GM12878 (cell line): ENCODE data around the gene OR51B6. TPM values are rescaled to one million over a fixed set of nuclear protein-coding genes. Genes with fewer than 3 reads are reported as not detected.

Source experiments
- ATAC-seq: fragments of 200-7000 bp; cut with Tn5 transposase; 3 replicates; pipeline ENCODE4 v1.9.1; 2020; ENCODE audit warnings: mild to moderate bottlenecking, moderate library complexity
- BruUV-seq: library from RNA; stranded (reverse); fragments of 400-500 nt; replicated peaks from 2 replicates; lab custom pipeline; 2021; lab: Mats Ljungman, UMichigan
- CTCF ChIA-PET: fragments of 300-600 bp; sonication (Branson Sonifier 250); formaldehyde crosslinking; extraction: SDS; loops from one replicate; lab custom pipeline; 2021; ENCODE audit warnings: inconsistent platforms; lab: Yijun Ruan, JAX
- POLR2A ChIA-PET: fragments of 350-600 bp; formaldehyde crosslinking; extraction: SDS; loops from one replicate; lab custom pipeline; 2021; ENCODE audit warnings: inconsistent platforms; lab: Charles Lee
- RAD21 ChIA-PET: fragments of 300-600 bp; sonication (Branson Sonifier 250); formaldehyde crosslinking; loops from one replicate; lab custom pipeline; 2023; ENCODE audit warnings: antibody characterized with exemption; ENCODE audit not compliant: unreplicated experiment; lab: Charles Lee
- SMC1A ChIA-PET: fragments of 300-600 bp; sonication (Branson Sonifier 250); formaldehyde crosslinking; loops from one replicate; lab custom pipeline; 2023; ENCODE audit not compliant: unreplicated experiment, uncharacterized antibody; lab: Charles Lee
- DNase-seq: peaks from one replicate; pipeline ENCODE4 v3.0.0-alpha.2; 2011; ENCODE audit warnings: low read depth, low spot score
- FAIRE-seq: peaks from 3 replicates; lab custom pipeline; 2011; peaks lifted over from hg19 to GRCh38; lab: Jason Lieb, UNC
- H2AFZ ChIP-seq: 2 replicates; pipeline ENCODE4 v1.6.0; 2011; ENCODE audit warnings: low read depth, low read length, control low read depth; ENCODE audit not compliant: control insufficient read depth
- H3K27ac ChIP-seq: 2 replicates; pipeline ENCODE4 v1.5.1; 2011; ENCODE audit warnings: control low read depth; ENCODE audit not compliant: control insufficient read depth, insufficient read depth
- H3K27me3 ChIP-seq, 2 experiments: replicated peaks in 1 of 2; 2 replicates each; pipeline versions ENCODE4 v1.6.0 to v1.6.1; 2011; ENCODE audit warnings: low read length in 1 of 2; ENCODE audit not compliant: control insufficient read depth in 2 of 2, insufficient read depth in 2 of 2
- H3K36me3 ChIP-seq, 2 experiments: 2 replicates each; pipeline ENCODE4 v1.5.1; 2011; ENCODE audit warnings: low read length in 1 of 2; ENCODE audit not compliant: control insufficient read depth in 2 of 2, insufficient read depth in 2 of 2
- H3K4me1 ChIP-seq: 2 replicates; pipeline ENCODE4 v1.6.1; 2011; ENCODE audit warnings: mild to moderate bottlenecking, low read length, moderate library complexity, mixed read lengths; ENCODE audit not compliant: control insufficient read depth, insufficient read depth
- H3K4me2 ChIP-seq: 2 replicates; pipeline ENCODE4 v1.6.0; 2011; ENCODE audit warnings: control low read depth; ENCODE audit not compliant: control insufficient read depth, insufficient read depth
- H3K4me3 ChIP-seq: fragments of 200-600 bp; sonication (generic); 2 replicates; pipeline ENCODE4 v1.5.1; 2016
- H3K79me2 ChIP-seq: 2 replicates; pipeline ENCODE4 v1.6.0; 2011; ENCODE audit warnings: low read length; ENCODE audit not compliant: control insufficient read depth, insufficient read depth
- H3K9ac ChIP-seq: 2 replicates; pipeline ENCODE4 v1.8.0; 2011; ENCODE audit warnings: low read length, control low read depth, mixed read lengths; ENCODE audit not compliant: control insufficient read depth, insufficient read depth
- H3K9me3 ChIP-seq: replicated peaks from 3 replicates; pipeline ENCODE4 v1.5.1; 2011; ENCODE audit warnings: mild to moderate bottlenecking, low read length; ENCODE audit not compliant: control insufficient read depth, insufficient read depth
- H4K20me1 ChIP-seq: 2 replicates; pipeline ENCODE4 v1.6.0; 2011; ENCODE audit not compliant: control insufficient read depth, insufficient read depth
- BRCA1 ChIP-seq: IDR thresholded peaks from 2 replicates; pipeline ENCODE4 v1.6.1; 2011; ENCODE audit warnings: low read depth, low read length, improper control_type of control experiment
- MEF2B ChIP-seq: fragments of 450-650 bp; IDR thresholded peaks from 2 replicates; pipeline ENCODE4 v1.6.1; 2018; ENCODE audit warnings: mild to moderate bottlenecking, moderate library complexity; ENCODE audit not compliant: partially characterized antibody, poor library complexity, severe bottlenecking
- MTA3 ChIP-seq: IDR thresholded peaks from 2 replicates; pipeline ENCODE4 v1.6.1; 2012; ENCODE audit warnings: low read length, inconsistent platforms, borderline replicate concordance
- MYB ChIP-seq: fragments of 150-350 bp; IDR thresholded peaks from 2 replicates; pipeline ENCODE4 v1.6.1; 2014; ENCODE audit warnings: mild to moderate bottlenecking, low read depth, low read length, borderline replicate concordance
- NR2C1 ChIP-seq: fragments of 450-650 bp; IDR thresholded peaks from 2 replicates; pipeline ENCODE4 v1.6.1; 2017; ENCODE audit warnings: antibody characterized with exemption, mild to moderate bottlenecking, moderate library complexity
- NRF1 ChIP-seq: conservative IDR thresholded peaks from 2 replicates; pipeline ENCODE4 v1.6.1; 2011; ENCODE audit warnings: mild to moderate bottlenecking, low read depth, low read length, improper control_type of control experiment
- RB1 ChIP-seq: fragments of 450-650 bp; formaldehyde crosslinking; IDR thresholded peaks from 2 replicates; pipeline ENCODE4 v1.6.1; 2017; ENCODE audit warnings: mild to moderate bottlenecking, borderline replicate concordance
- TCF3 ChIP-seq: IDR thresholded peaks from 2 replicates; pipeline ENCODE4 v1.6.1; 2012; ENCODE audit warnings: low read depth, mild to moderate bottlenecking, low read length, borderline replicate concordance; ENCODE audit not compliant: insufficient read depth
- YBX1 ChIP-seq: fragments of 450-650 bp; IDR thresholded peaks from 2 replicates; pipeline ENCODE4 v1.6.1; 2016; ENCODE audit warnings: antibody characterized with exemption
- ZBTB33 ChIP-seq: fragments of 450-650 bp; IDR thresholded peaks from 2 replicates; pipeline ENCODE4 v1.6.1; 2017; ENCODE audit warnings: mild to moderate bottlenecking
- ZSCAN29 ChIP-seq: fragments of 450-650 bp; IDR thresholded peaks from 2 replicates; pipeline ENCODE4 v1.6.1; 2017; ENCODE audit warnings: mild to moderate bottlenecking, moderate library complexity
- in situ Hi-C: fragments of 300-500 bp; cut with MboI; formaldehyde crosslinking; loops from 9 replicates; pipeline ENCODE4 v1.14.3; 2018; ENCODE audit warnings: mixed read lengths
- intact Hi-C: fragments of 100-400 bp; cut with micrococcal nuclease; formaldehyde crosslinking; loops from one replicate; pipeline ENCODE4 v1.14.2; 2022; ENCODE audit not compliant: unreplicated experiment
- polyA plus RNA-seq, 11 experiments: library from polyadenylated mRNA; depleted of rRNA in 4 of 11; unstranded in 6 of 11; stranded (reverse) in 5 of 11; fragments of >200 nt; fragmentation: Nextera tagmentation in 4 of 11; fragmentation: Illumina TruSeq in 1 of 11; extraction: Ambion mirVana in 4 of 11; extraction: Trizol in 1 of 11; gene quantifications; 1 replicate in 1 of 11; 2 replicates in 10 of 11; pipeline versions ENCODE4 v1.2.1 to v1.2.3, GENCODE V29; 2011 to 2016; ENCODE audit warnings: inconsistent platforms in 2 of 11, missing spikeins in 2 of 11, low read depth in 1 of 11
- small RNA-seq: library from RNA; depleted of rRNA; stranded (forward); fragments of <200 nt; gene quantifications from one replicate; pipeline ENCODE3, GENCODE V24; 2014
- total RNA-seq, 4 experiments: library from RNA; depleted of rRNA in 3 of 4; stranded (reverse); fragments of >200 nt in 3 of 4; fragmentation: Illumina TruSeq in 1 of 4; extraction: Trizol in 1 of 4; gene quantifications; 2 replicates each; pipeline versions ENCODE4 v1.2.1 to v1.2.3, GENCODE V29; 2013 to 2021

OR51B6 gene
- total and polyA plus RNA-seq, 10 of the 15 experiments (the other 5 are each of a cell fraction or from before 2014, with no cell fraction given): 0.17 TPM; not detected in 9

- TF ChIP-seq MEF2B: no peak
- no peak for TF ChIP-seq ZBTB33
- TF ChIP-seq RB1: no peak
- no peak for TF ChIP-seq MYB
- no peak for TF ChIP-seq NRF1
- TF ChIP-seq MTA3: no peak
- no peak for TF ChIP-seq BRCA1
- no peak for TF ChIP-seq YBX1
- TF ChIP-seq TCF3: no peak
- TF ChIP-seq ZSCAN29: no peak
Measured at GRCh38 chr11:5394091-5394490, 42.8 kb downstream of the OR51B6 start (continued).

- Histone ChIP-seq H3K36me3 (no peaks in the 10 kb centered on the region), H3K4me2 (no peak overlapping the region), H3K9ac (no peak overlapping the region), H3K4me1 (no peaks in the 10 kb centered on the region)
- RAD21 ChIA-PET: no interaction called here
- DNase-seq: no peak
- intact Hi-C loops: no loop called here
- no peak for TF ChIP-seq NR2C1
- TF ChIP-seq, all 136 proteins: peak for 0
- Histone ChIP-seq H3K9me3 (no peaks in the 10 kb centered on the region), H3K27me3 (no peaks in the 10 kb centered on the region), H4K20me1 (no peaks in the 10 kb centered on the region), H3K27ac (no peak overlapping the region), H2AFZ (no peak overlapping the region), H3K4me3 (no peak overlapping the region), H3K79me2 (no peaks in the 10 kb centered on the region)
- FAIRE-seq (no peak), ATAC-seq (no peak)
- SMC1A ChIA-PET: no interaction called here
- BruUV-seq: no TSS peak
- POLR2A ChIA-PET: no interaction called here
- CTCF ChIA-PET: no interaction called here
- in situ Hi-C loops: no loop called here
Measured at GRCh38 chr11:5398936-5399335, 47.6 kb downstream of the OR51B6 start.

Small RNAs within 50 kb of the gene (small RNA-seq; reads per million reads assigned to genes)
- gene AC104389.3: not detected

Other genes starting within 250 kb of the OR51B6 start
Only the 7 nearest of the 21 such genes appear.
- gene HBE1, start 81.6 kb upstream of the OR51B6 start, total RNA-seq (2014; rRNA removed): 0.33 TPM in 1 of 2 replicates, not detected in the other
- not detected in 2 replicates for gene HBE1, start 81.6 kb upstream of the OR51B6 start, total RNA-seq (2014; rRNA removed; fragmentation: Illumina TruSeq; extraction: Trizol)
- 0.82 and 2.7 TPM in 2 replicates for gene HBE1, start 81.6 kb upstream of the OR51B6 start, total RNA-seq (2021)
- 1.9 and 2.3 TPM in 2 replicates for gene HBE1, start 81.6 kb upstream of the OR51B6 start, polyA plus RNA-seq (2011; rRNA removed)
- gene HBE1, start 81.6 kb upstream of the OR51B6 start, polyA plus RNA-seq (2014; fragmentation: Illumina TruSeq; extraction: Trizol): not detected in 2 replicates
- under 1 TPM; 0.13 to 0.62 TPM for gene HBE1, start 81.6 kb upstream of the OR51B6 start, polyA plus RNA-seq (2014; fragmentation: Nextera tagmentation; extraction: Ambion mirVana)
- 0.59 TPM in 1 of 2 replicates, not detected in the other for gene HBE1, start 81.6 kb upstream of the OR51B6 start, polyA plus RNA-seq (2014; rRNA removed)
- gene HBE1, start 81.6 kb upstream of the OR51B6 start, polyA plus RNA-seq (2016; fragmentation: Nextera tagmentation; extraction: Ambion mirVana): not detected
- gene OR51B4, start 49.6 kb upstream of the OR51B6 start, total RNA-seq (2014; rRNA removed): not detected in 2 replicates
- not detected in 2 replicates for gene OR51B4, start 49.6 kb upstream of the OR51B6 start, total RNA-seq (2014; rRNA removed; fragmentation: Illumina TruSeq; extraction: Trizol)
- gene OR51B4, start 49.6 kb upstream of the OR51B6 start, total RNA-seq (2021): 0.23 TPM in 1 of 2 replicates, not detected in the other
- gene OR51B4, start 49.6 kb upstream of the OR51B6 start, polyA plus RNA-seq (2011; rRNA removed): 1.1 and 2.1 TPM in 2 replicates
- gene OR51B4, start 49.6 kb upstream of the OR51B6 start, polyA plus RNA-seq (2014; fragmentation: Illumina TruSeq; extraction: Trizol): not detected in 2 replicates
- not detected for gene OR51B4, start 49.6 kb upstream of the OR51B6 start, polyA plus RNA-seq (2014; fragmentation: Nextera tagmentation; extraction: Ambion mirVana)
- not detected in 2 replicates for gene OR51B4, start 49.6 kb upstream of the OR51B6 start, polyA plus RNA-seq (2014; rRNA removed)
- gene OR51B4, start 49.6 kb upstream of the OR51B6 start, polyA plus RNA-seq (2016; fragmentation: Nextera tagmentation; extraction: Ambion mirVana): not detected
- gene OR51B2, start 27.2 kb upstream of the OR51B6 start, total RNA-seq (2014; rRNA removed): not detected in 2 replicates
- gene OR51B2, start 27.2 kb upstream of the OR51B6 start, total RNA-seq (2014; rRNA removed; fragmentation: Illumina TruSeq; extraction: Trizol): not detected in 2 replicates
- gene OR51B2, start 27.2 kb upstream of the OR51B6 start, total RNA-seq (2021): not detected in 2 replicates
- 0.22 and 0.29 TPM in 2 replicates for gene OR51B2, start 27.2 kb upstream of the OR51B6 start, polyA plus RNA-seq (2011; rRNA removed)
- gene OR51B2, start 27.2 kb upstream of the OR51B6 start, polyA plus RNA-seq (2014; fragmentation: Illumina TruSeq; extraction: Trizol): not detected in 2 replicates
- not detected for gene OR51B2, start 27.2 kb upstream of the OR51B6 start, polyA plus RNA-seq (2014; fragmentation: Nextera tagmentation; extraction: Ambion mirVana)
- gene OR51B2, start 27.2 kb upstream of the OR51B6 start, polyA plus RNA-seq (2014; rRNA removed): not detected in 2 replicates
- not detected for gene OR51B2, start 27.2 kb upstream of the OR51B6 start, polyA plus RNA-seq (2016; fragmentation: Nextera tagmentation; extraction: Ambion mirVana)
- 0.17 TPM in 1 of 2 replicates, not detected in the other for gene OR51B5, start 8.0 kb upstream of the OR51B6 start, total RNA-seq (2014; rRNA removed)
- gene OR51B5, start 8.0 kb upstream of the OR51B6 start, total RNA-seq (2014; rRNA removed; fragmentation: Illumina TruSeq; extraction: Trizol): not detected in 2 replicates
- 0.18 TPM in 1 of 2 replicates, not detected in the other for gene OR51B5, start 8.0 kb upstream of the OR51B6 start, total RNA-seq (2021)
- gene OR51B5, start 8.0 kb upstream of the OR51B6 start, polyA plus RNA-seq (2011; rRNA removed): 2.1 and 2.5 TPM in 2 replicates
- gene OR51B5, start 8.0 kb upstream of the OR51B6 start, polyA plus RNA-seq (2014; fragmentation: Illumina TruSeq; extraction: Trizol): not detected in 2 replicates
- gene OR51B5, start 8.0 kb upstream of the OR51B6 start, polyA plus RNA-seq (2014; fragmentation: Nextera tagmentation; extraction: Ambion mirVana): under 1 TPM in 1 of 2 experiments, not detected in 1; 0.04 TPM
- gene OR51B5, start 8.0 kb upstream of the OR51B6 start, polyA plus RNA-seq (2014; rRNA removed): not detected in 2 replicates
- gene OR51B5, start 8.0 kb upstream of the OR51B6 start, polyA plus RNA-seq (2016; fragmentation: Nextera tagmentation; extraction: Ambion mirVana): not detected
- gene OR51M1, start 32.3 kb downstream of the OR51B6 start, total RNA-seq (2014; rRNA removed): not detected in 2 replicates
- gene OR51M1, start 32.3 kb downstream of the OR51B6 start, total RNA-seq (2014; rRNA removed; fragmentation: Illumina TruSeq; extraction: Trizol): not detected in 2 replicates
- gene OR51M1, start 32.3 kb downstream of the OR51B6 start, total RNA-seq (2021): not detected in 2 replicates
- gene OR51M1, start 32.3 kb downstream of the OR51B6 start, polyA plus RNA-seq (2011; rRNA removed): not detected in 2 replicates
- 0.06 TPM in 1 of 2 replicates, not detected in the other for gene OR51M1, start 32.3 kb downstream of the OR51B6 start, polyA plus RNA-seq (2014; fragmentation: Illumina TruSeq; extraction: Trizol)
- gene OR51M1, start 32.3 kb downstream of the OR51B6 start, polyA plus RNA-seq (2014; fragmentation: Nextera tagmentation; extraction: Ambion mirVana): not detected
- gene OR51M1, start 32.3 kb downstream of the OR51B6 start, polyA plus RNA-seq (2014; rRNA removed): not detected in 2 replicates
- not detected for gene OR51M1, start 32.3 kb downstream of the OR51B6 start, polyA plus RNA-seq (2016; fragmentation: Nextera tagmentation; extraction: Ambion mirVana)
- not detected in 2 replicates for gene OR51Q1, start 70.6 kb downstream of the OR51B6 start, total RNA-seq (2014; rRNA removed)
- not detected in 2 replicates for gene OR51Q1, start 70.6 kb downstream of the OR51B6 start, total RNA-seq (2014; rRNA removed; fragmentation: Illumina TruSeq; extraction: Trizol)
- not detected in 2 replicates for gene OR51Q1, start 70.6 kb downstream of the OR51B6 start, total RNA-seq (2021)
- gene OR51Q1, start 70.6 kb downstream of the OR51B6 start, polyA plus RNA-seq (2011; rRNA removed): not detected in 2 replicates
- not detected in 2 replicates for gene OR51Q1, start 70.6 kb downstream of the OR51B6 start, polyA plus RNA-seq (2014; fragmentation: Illumina TruSeq; extraction: Trizol)
- not detected for gene OR51Q1, start 70.6 kb downstream of the OR51B6 start, polyA plus RNA-seq (2014; fragmentation: Nextera tagmentation; extraction: Ambion mirVana)
- gene OR51Q1, start 70.6 kb downstream of the OR51B6 start, polyA plus RNA-seq (2014; rRNA removed): not detected in 2 replicates
- not detected for gene OR51Q1, start 70.6 kb downstream of the OR51B6 start, polyA plus RNA-seq (2016; fragmentation: Nextera tagmentation; extraction: Ambion mirVana)
- 0.11 TPM in 1 of 2 replicates, not detected in the other for gene OR51I1, start 90.0 kb downstream of the OR51B6 start, total RNA-seq (2014; rRNA removed)
- gene OR51I1, start 90.0 kb downstream of the OR51B6 start, total RNA-seq (2014; rRNA removed; fragmentation: Illumina TruSeq; extraction: Trizol): not detected in 2 replicates
- not detected in 2 replicates for gene OR51I1, start 90.0 kb downstream of the OR51B6 start, total RNA-seq (2021)
- gene OR51I1, start 90.0 kb downstream of the OR51B6 start, polyA plus RNA-seq (2011; rRNA removed): 0.10 and 0.16 TPM in 2 replicates
- gene OR51I1, start 90.0 kb downstream of the OR51B6 start, polyA plus RNA-seq (2014; fragmentation: Illumina TruSeq; extraction: Trizol): not detected in 2 replicates
- gene OR51I1, start 90.0 kb downstream of the OR51B6 start, polyA plus RNA-seq (2014; fragmentation: Nextera tagmentation; extraction: Ambion mirVana): not detected
- not detected in 2 replicates for gene OR51I1, start 90.0 kb downstream of the OR51B6 start, polyA plus RNA-seq (2014; rRNA removed)
- not detected for gene OR51I1, start 90.0 kb downstream of the OR51B6 start, polyA plus RNA-seq (2016; fragmentation: Nextera tagmentation; extraction: Ambion mirVana)